IMR-90 (cell line): ENCODE measurements around the gene UNC13C. TPM values are rescaled to one million over a fixed set of nuclear protein-coding genes. Genes with fewer than 3 reads are reported as not detected.

Experiments
- ATAC-seq: fragments of 200-7000 bp; cut with Tn5 transposase; 2 replicates; pipeline ENCODE4 v1.9.1; 2020; ENCODE audit warnings: low read depth, mild to moderate bottlenecking, moderate library complexity
- BruUV-seq: library from RNA; stranded (reverse); fragments of 400-500 nt; replicated peaks from 2 replicates; lab custom pipeline; 2021; lab: Mats Ljungman, UMichigan
- CTCF ChIA-PET: fragments of 300-600 bp; formaldehyde crosslinking; extraction: SDS; loops from one replicate; lab custom pipeline; 2021; ENCODE audit warnings: antibody characterized with exemption; lab: Yijun Ruan, JAX
- POLR2A ChIA-PET: fragments of 300-600 bp; sonication (Branson Sonifier 250); formaldehyde crosslinking; loops from one replicate; lab custom pipeline; 2022; ENCODE audit warnings: antibody characterized with exemption; ENCODE audit not compliant: unreplicated experiment; lab: Charles Lee
- DNase-seq: peaks from one replicate; pipeline ENCODE4 v3.0.0; 2013
- H2AFZ ChIP-seq: replicated peaks from 2 replicates; pipeline ENCODE3; 2013; ENCODE audit warnings: low read length, mild to moderate bottlenecking; ENCODE audit not compliant: poor library complexity
- H2AK5ac ChIP-seq: 2 replicates; pipeline ENCODE4 v1.6.1; 2013; ENCODE audit warnings: low read depth, low read length, inconsistent platforms
- H2AK9ac ChIP-seq: replicated peaks from 2 replicates; pipeline ENCODE3; 2013; ENCODE audit warnings: mild to moderate bottlenecking, low read depth, low read length, moderate library complexity; ENCODE audit not compliant: poor library complexity
- H2BK120ac ChIP-seq: 2 replicates; pipeline ENCODE4 v1.6.1; 2013; ENCODE audit warnings: low read depth, low read length, inconsistent platforms
- H2BK15ac ChIP-seq: 3 replicates; pipeline ENCODE4 v1.6.1; 2013; ENCODE audit warnings: low read depth, low read length, inconsistent platforms
- H2BK20ac ChIP-seq: 2 replicates; pipeline ENCODE4 v1.6.1; 2013; ENCODE audit warnings: low read depth, mild to moderate bottlenecking, inconsistent platforms, low read length, moderate library complexity
- H2BK5ac ChIP-seq: 2 replicates; pipeline ENCODE4 v1.6.1; 2013; ENCODE audit warnings: mild to moderate bottlenecking, low read depth, low read length, inconsistent platforms; ENCODE audit not compliant: poor library complexity, severe bottlenecking
- H3K14ac ChIP-seq: replicated peaks from 2 replicates; pipeline ENCODE4 v1.6.1; 2013; ENCODE audit warnings: low read depth, low read length, inconsistent platforms
- H3K18ac ChIP-seq: 2 replicates; pipeline ENCODE4 v1.6.1; 2013; ENCODE audit warnings: low read depth, low read length, control low read depth
- H3K23ac ChIP-seq: 2 replicates; pipeline ENCODE4 v1.6.1; 2013; ENCODE audit warnings: low read depth, low read length, inconsistent platforms
- H3K27ac ChIP-seq: 2 replicates; pipeline ENCODE4 v1.5.1; 2013; ENCODE audit warnings: mild to moderate bottlenecking, control low read depth, low read length; ENCODE audit not compliant: insufficient read depth
- H3K27me3 ChIP-seq: 2 replicates; pipeline ENCODE4 v1.6.1; 2013; ENCODE audit warnings: low read length; ENCODE audit not compliant: control insufficient read depth, insufficient read depth
- H3K36me3 ChIP-seq: 2 replicates; pipeline ENCODE4 v1.6.1; 2013; ENCODE audit warnings: low read length, mixed read lengths; ENCODE audit not compliant: control insufficient read depth, insufficient read depth
- H3K4ac ChIP-seq: 2 replicates; pipeline ENCODE4 v1.6.1; 2013; ENCODE audit warnings: low read depth, low read length, inconsistent platforms
- H3K4me1 ChIP-seq: 2 replicates; pipeline ENCODE4 v1.6.1; 2013; ENCODE audit warnings: low read length, mixed read lengths; ENCODE audit not compliant: control insufficient read depth, insufficient read depth
- H3K4me2 ChIP-seq: 2 replicates; pipeline ENCODE4 v1.6.1; 2013; ENCODE audit warnings: low read depth, mild to moderate bottlenecking, control low read depth, low read length, moderate library complexity
- H3K4me3 ChIP-seq: 2 replicates; pipeline ENCODE4 v1.5.1; 2013; ENCODE audit warnings: low read depth, mild to moderate bottlenecking, control low read depth, low read length, moderate library complexity; ENCODE audit not compliant: insufficient read depth
- H3K56ac ChIP-seq: 2 replicates; pipeline ENCODE4 v1.6.1; 2013; ENCODE audit warnings: low read length, inconsistent platforms; ENCODE audit not compliant: insufficient read depth; ENCODE audit errors: extremely low read depth
- H3K79me1 ChIP-seq, 2 experiments: 2 replicates each; pipeline ENCODE4 v1.6.1; 2013; ENCODE audit warnings: low read length in 2 of 2, inconsistent platforms in 1 of 2, low read depth in 1 of 2
- H3K9ac ChIP-seq: 2 replicates; pipeline ENCODE4 v1.6.1; 2013; ENCODE audit warnings: low read depth, low read length, control low read depth
- H3K9me1 ChIP-seq: 2 replicates; pipeline ENCODE4 v1.6.1; 2013; ENCODE audit warnings: low read length, inconsistent platforms; ENCODE audit not compliant: insufficient read depth
- H3K9me3 ChIP-seq: 2 replicates; pipeline ENCODE4 v1.6.1; 2013; ENCODE audit warnings: low read length; ENCODE audit not compliant: control insufficient read depth, insufficient read depth
- H4K20me1 ChIP-seq: 2 replicates; pipeline ENCODE4 v1.6.1; 2013; ENCODE audit warnings: low read length, inconsistent platforms; ENCODE audit not compliant: insufficient read depth
- H4K5ac ChIP-seq: 2 replicates; pipeline ENCODE4 v1.6.1; 2013; ENCODE audit warnings: mild to moderate bottlenecking, low read depth, low read length, control low read depth
- H4K8ac ChIP-seq, 2 experiments: 2 replicates each; pipeline ENCODE4 v1.6.1; 2013; ENCODE audit warnings: low read depth in 2 of 2, low read length in 2 of 2, control low read depth in 1 of 2, inconsistent platforms in 1 of 2
- H4K91ac ChIP-seq: 2 replicates; pipeline ENCODE4 v1.6.1; 2013; ENCODE audit warnings: low read depth, low read length, inconsistent platforms; ENCODE audit not compliant: insufficient read depth
- SMC3 ChIP-seq: fragments of 150-350 bp; IDR thresholded peaks from 2 replicates; pipeline ENCODE4 v1.6.1; 2016; ENCODE audit warnings: low read depth, mild to moderate bottlenecking, antibody characterized with exemption, low read length, moderate library complexity
- WGBS, 2 experiments: methylation state at CpG; one replicate each; pipeline versions ENCODE4 v1.1.5 to v1.1.7; 2013; ENCODE audit warnings: missing lambda C conversion rate in 2 of 2; ENCODE audit not compliant: insufficient read length in 1 of 2; ENCODE audit errors: extremely low coverage in 2 of 2; 5-methylcytosine and 5-hydroxymethylcytosine counted together
- dilution Hi-C: fragments of 300-500 bp; cut with HindIII; formaldehyde crosslinking; loops from one replicate; pipeline ENCODE4 v1.14.3; 2018; ENCODE audit warnings: low sequenced_read_pairs; ENCODE audit not compliant: unreplicated experiment
- in situ Hi-C: fragments of 300-500 bp; cut with MboI; formaldehyde crosslinking; loops from 3 replicates; pipeline ENCODE4 v1.14.3; 2019; ENCODE audit warnings: low sequenced_read_pairs, inconsistent platforms, mixed read lengths
- intact Hi-C: fragments of 100-400 bp; cut with micrococcal nuclease; formaldehyde crosslinking; loops from 2 replicates; pipeline ENCODE4 v1.10.0; 2022
- polyA plus RNA-seq, 3 experiments: library from polyadenylated mRNA; depleted of rRNA; stranded (reverse); fragments of >200 nt; gene quantifications; 2 replicates each; pipeline ENCODE4 v1.2.3, GENCODE V29; 2012; ENCODE audit warnings: low replicate concordance in 1 of 3
- total RNA-seq: library from RNA; depleted of rRNA; stranded (reverse); fragments of >200 nt; gene quantifications from 2 replicates; pipeline ENCODE4 v1.2.3, GENCODE V29; 2012

The UNC13C gene
- total and polyA plus RNA-seq, 2 of the 4 experiments (the other 2 are of a cell fraction), result not detected

DNA sequence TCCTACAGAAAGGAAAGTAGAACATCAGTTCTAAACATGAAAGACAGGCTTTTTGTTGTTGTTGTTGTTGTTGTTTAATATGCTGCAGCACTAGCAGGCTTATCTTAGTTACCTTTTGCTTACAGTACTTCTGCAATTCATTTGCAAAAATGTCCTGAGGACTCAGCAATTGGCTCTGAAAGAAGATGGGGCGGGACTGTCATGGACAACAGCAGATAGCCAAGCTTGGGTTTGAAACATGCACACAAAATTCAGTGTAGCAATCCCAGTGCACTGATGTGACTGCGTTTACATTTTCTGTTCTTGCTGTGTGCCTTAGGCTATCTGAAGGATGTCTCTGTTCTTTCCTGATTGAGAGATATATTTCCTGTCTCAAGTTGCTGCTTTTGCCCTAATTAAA, 9.2 kb downstream of the UNC13C start:
- BruUV-seq, result no TSS peak
- ChIA-PET CTCF (no interaction called here), POLR2A (no interaction called here)
- Histone ChIP-seq H3K9me3 (peaks cover 5% of the 10 kb centered on the region; the same call in 1 of the 2 replicates), H3K4ac (no peak overlapping the region), H3K27me3 (no peaks in the 10 kb centered on the region), H2BK5ac (no peak overlapping the region), H2BK120ac (no peak overlapping the region), H4K20me1 (no peaks in the 10 kb centered on the region), H3K18ac (no peak overlapping the region), H4K5ac (no peak overlapping the region), H3K23ac (no peak overlapping the region), H2BK15ac (no peak overlapping the region), H3K9ac (no peak overlapping the region), H3K27ac (no peak overlapping the region), H3K4me2 (no peak overlapping the region), H3K4me1 (no peaks in the 10 kb centered on the region), H3K56ac (no peak overlapping the region), H4K8ac (no peak overlapping the region), H3K4me3 (no peak overlapping the region), H2AK9ac (no peak overlapping the region), H2AFZ (no peak overlapping the region), H4K91ac (no peak overlapping the region), H3K36me3 (no peaks in the 10 kb centered on the region), H2BK20ac (no peak overlapping the region), H3K14ac (no peak overlapping the region), H3K9me1 (no peaks in the 10 kb centered on the region), H2AK5ac (no peak overlapping the region), H3K79me1 (no peaks in the 10 kb centered on the region)
- in situ Hi-C loops (no loop called here), dilution Hi-C loops (no loop called here), intact Hi-C loops (no loop called here)
- DNase-seq (no peak), ATAC-seq (no peak)
- no peak for TF ChIP-seq SMC3
- no CpG with 5 or more reads among the region's 2 CpGs for WGBS, 2 experiments
